CD4-positive, alpha-beta T cell treated with Interleukin-12 subunit alpha and Interleukin-12 subunit beta, for 1 hour (primary cell): ENCODE results near the gene TIGD2.

ENCODE experiments used
- DNase-seq: peaks from one replicate; pipeline ENCODE4 v3.0.0-alpha.2; 2020

The TIGD2 gene

GRCh38 chr4:89110986-89111832 is at the start of gene TIGD2:
Gene TIGD2, plus strand, starts transcription at chr4:89111533. Its CDS starts 1,442 bp downstream, at chr4:89112975.
- DNase-seq: peak; percentile 91

- no peak for DNase-seq
Observed at GRCh38 chr4:89064848-89065247, 46.5 kb upstream of the TIGD2 start.

- DNase-seq: no peak
Observed at GRCh38 chr4:89067417-89067816, 43.9 kb upstream of the TIGD2 start.

- DNase-seq: no peak
Observed at GRCh38 chr4:89069481-89069880, 41.9 kb upstream of the TIGD2 start.

- DNase-seq: no peak
Observed at GRCh38 chr4:89070041-89070440, 41.3 kb upstream of the TIGD2 start.

GRCh38 chr4:89071311-89071710 is 40.0 kb upstream of the TIGD2 start:
- no peak for DNase-seq

GRCh38 chr4:89072921-89073320 is 38.4 kb upstream of the TIGD2 start:
- DNase-seq: no peak

GRCh38 chr4:89077761-89078160 is 33.6 kb upstream of the TIGD2 start:
- DNase-seq: no peak

- no peak for DNase-seq
Observed at GRCh38 chr4:89078300-89078699, 33.0 kb upstream of the TIGD2 start.

GRCh38 chr4:89099034-89099433 is 12.3 kb upstream of the TIGD2 start:
- no peak for DNase-seq

- no peak for DNase-seq
Observed at GRCh38 chr4:89099471-89099870, 11.9 kb upstream of the TIGD2 start.

GRCh38 chr4:89100853-89101252 is 10.5 kb upstream of the TIGD2 start:
- no peak for DNase-seq

GRCh38 chr4:89101256-89102161 is 9.8 kb upstream of the TIGD2 start:
- DNase-seq: no peak

- DNase-seq: no peak
Observed at GRCh38 chr4:89105726-89106125, 5.6 kb upstream of the TIGD2 start.

GRCh38 chr4:89108091-89108490 is 3.2 kb upstream of the TIGD2 start:
- DNase-seq: no peak

GRCh38 chr4:89109841-89110540 is 1.3 kb upstream of the TIGD2 start:
- no peak for DNase-seq

GRCh38 chr4:89110541-89110985 is 770 bp upstream of the TIGD2 start:
- DNase-seq: no peak

- no peak for DNase-seq
Observed at GRCh38 chr4:89111833-89112563, 665 bp downstream of the TIGD2 start.

GRCh38 chr4:89113415-89113814 is 2.1 kb downstream of the TIGD2 start:
- no peak for DNase-seq

GRCh38 chr4:89114100-89114499 is 2.8 kb downstream of the TIGD2 start:
- DNase-seq: no peak

GRCh38 chr4:89117115-89117514 is 5.8 kb downstream of the TIGD2 start:
- DNase-seq: no peak

- no peak for DNase-seq
Observed at GRCh38 chr4:89119166-89119565, 7.8 kb downstream of the TIGD2 start.
